Neural progenitor cell (in vitro differentiated cells): ENCODE results near the gene JAZF1. TPM values are rescaled to one million over a fixed set of nuclear protein-coding genes. Genes with fewer than 3 reads are reported as not detected.

Source experiments
- DNase-seq: peaks from one replicate; pipeline ENCODE4 v3.0.0-alpha.2; 2016; ENCODE audit warnings: low spot score
- H2AFZ ChIP-seq: fragments of 200-600 bp; sonication (generic); replicated peaks from 2 replicates; pipeline ENCODE4 v1.6.1; 2016; ENCODE audit warnings: antibody characterized with exemption
- H3F3A ChIP-seq: fragments of 200-600 bp; sonication (generic); 2 replicates; pipeline ENCODE4 v1.6.1; 2016; ENCODE audit warnings: antibody characterized with exemption, low read depth
- H3K27ac ChIP-seq: fragments of 200-600 bp; sonication (generic); 2 replicates; pipeline ENCODE4 v1.5.1; 2016; ENCODE audit warnings: mild to moderate bottlenecking
- H3K27me3 ChIP-seq: fragments of 200-600 bp; sonication (generic); 2 replicates; pipeline ENCODE4 v1.6.1; 2016; ENCODE audit warnings: mild to moderate bottlenecking, moderate library complexity
- H3K36me3 ChIP-seq: fragments of 200-600 bp; sonication (generic); 2 replicates; pipeline ENCODE4 v1.5.1; 2016
- H3K4me1 ChIP-seq: fragments of 200-600 bp; sonication (generic); 2 replicates; pipeline ENCODE4 v1.6.1; 2016; ENCODE audit warnings: mixed run types
- H3K4me2 ChIP-seq: fragments of 200-600 bp; sonication (generic); 2 replicates; pipeline ENCODE4 v1.6.1; 2016
- H3K4me3 ChIP-seq: fragments of 200-600 bp; sonication (generic); 2 replicates; pipeline ENCODE4 v1.5.1; 2016
- H3K79me2 ChIP-seq: fragments of 200-600 bp; sonication (generic); 2 replicates; pipeline ENCODE4 v1.6.1; 2016; ENCODE audit warnings: low read depth
- H3K9ac ChIP-seq: fragments of 200-600 bp; sonication (generic); 2 replicates; pipeline ENCODE4 v1.6.1; 2016
- H3K9me3 ChIP-seq: fragments of 200-600 bp; sonication (generic); 2 replicates; pipeline ENCODE4 v1.5.1; 2016; ENCODE audit warnings: low read depth
- H4K20me1 ChIP-seq: fragments of 200-600 bp; sonication (generic); 2 replicates; pipeline ENCODE4 v1.6.1; 2016; ENCODE audit warnings: low read depth
- H3K27ac Mint-ChIP-seq: 3 replicates; pipeline ENCODE4 v1.8.0; 2021; ENCODE audit warnings: mixed read lengths
- H3K27me3 Mint-ChIP-seq: 2 replicates; pipeline ENCODE4 v1.8.0; 2022; ENCODE audit warnings: low read depth, mild to moderate bottlenecking, inconsistent platforms, moderate library complexity, mixed read lengths; ENCODE audit not compliant: insufficient read depth
- H3K36me3 Mint-ChIP-seq: 3 replicates; pipeline ENCODE4 v1.8.0; 2021; ENCODE audit warnings: mixed read lengths
- H3K4me1 Mint-ChIP-seq: 3 replicates; pipeline ENCODE4 v1.8.0; 2021; ENCODE audit warnings: mixed read lengths
- H3K4me3 Mint-ChIP-seq: 3 replicates; pipeline ENCODE4 v1.8.0; 2021; ENCODE audit warnings: mild to moderate bottlenecking, moderate library complexity, mixed read lengths
- H3K9me3 Mint-ChIP-seq: 3 replicates; pipeline ENCODE4 v1.8.0; 2020; ENCODE audit warnings: mixed read lengths
- EZH2 ChIP-seq: fragments of 200-600 bp; sonication (generic); IDR thresholded peaks from 2 replicates; pipeline ENCODE4 v1.6.1; 2017; ENCODE audit warnings: antibody characterized with exemption, mild to moderate bottlenecking, moderate library complexity
- EZH2phosphoT487 ChIP-seq: fragments of 200-600 bp; sonication (generic); IDR thresholded peaks from 2 replicates; pipeline ENCODE4 v1.6.1; 2017; ENCODE audit warnings: antibody characterized with exemption
- total RNA-seq: library from RNA; depleted of rRNA; stranded (reverse); fragments of >200 nt; gene quantifications from 2 replicates; pipeline ENCODE4 v1.2.3, GENCODE V29; 2015; ENCODE audit warnings: low replicate concordance
- TF ChIP-seq, protein P1 (sequence below): fragments of 200-600 bp; sonication (generic); IDR thresholded peaks from 2 replicates; pipeline ENCODE4 v1.5.1; 2017; ENCODE audit warnings: antibody characterized with exemption, mild to moderate bottlenecking

JAZF1 gene
- total RNA-seq, 1 donor from 2014 or later = 3.1 TPM

GRCh38 chr7:28211006-28211405 lies 30.4 kb upstream of the JAZF1 start:
- H3K4me3 ChIP-seq = no peak overlapping the region
- no peak overlapping the region for H2AFZ ChIP-seq
- Mint-ChIP-seq H3K36me3 (no peaks in the 10 kb centered on the region), H3K27ac (no peak overlapping the region), H3K9me3 (no peaks in the 10 kb centered on the region), H3K4me3 (no peak overlapping the region), H3K27me3 (peaks cover 2% of the 10 kb centered on the region), H3K4me1 (peaks cover under 1% of the 10 kb centered on the region)
- no peak for DNase-seq
- H3K4me2 ChIP-seq = no peak overlapping the region
- H3K9ac ChIP-seq = no peak overlapping the region
- no peaks in the 10 kb centered on the region for H3K27me3 ChIP-seq
- TF ChIP-seq, protein P1, sequence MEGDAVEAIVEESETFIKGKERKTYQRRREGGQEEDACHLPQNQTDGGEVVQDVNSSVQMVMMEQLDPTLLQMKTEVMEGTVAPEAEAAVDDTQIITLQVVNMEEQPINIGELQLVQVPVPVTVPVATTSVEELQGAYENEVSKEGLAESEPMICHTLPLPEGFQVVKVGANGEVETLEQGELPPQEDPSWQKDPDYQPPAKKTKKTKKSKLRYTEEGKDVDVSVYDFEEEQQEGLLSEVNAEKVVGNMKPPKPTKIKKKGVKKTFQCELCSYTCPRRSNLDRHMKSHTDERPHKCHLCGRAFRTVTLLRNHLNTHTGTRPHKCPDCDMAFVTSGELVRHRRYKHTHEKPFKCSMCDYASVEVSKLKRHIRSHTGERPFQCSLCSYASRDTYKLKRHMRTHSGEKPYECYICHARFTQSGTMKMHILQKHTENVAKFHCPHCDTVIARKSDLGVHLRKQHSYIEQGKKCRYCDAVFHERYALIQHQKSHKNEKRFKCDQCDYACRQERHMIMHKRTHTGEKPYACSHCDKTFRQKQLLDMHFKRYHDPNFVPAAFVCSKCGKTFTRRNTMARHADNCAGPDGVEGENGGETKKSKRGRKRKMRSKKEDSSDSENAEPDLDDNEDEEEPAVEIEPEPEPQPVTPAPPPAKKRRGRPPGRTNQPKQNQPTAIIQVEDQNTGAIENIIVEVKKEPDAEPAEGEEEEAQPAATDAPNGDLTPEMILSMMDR = no peak
- TF ChIP-seq EZH2phosphoT487 = no peak
- TF ChIP-seq EZH2 = no peak
- no peaks in the 10 kb centered on the region for H3F3A ChIP-seq
- H3K27ac ChIP-seq = no peak overlapping the region
- H3K79me2 ChIP-seq = no peaks in the 10 kb centered on the region
- H3K9me3 ChIP-seq = no peaks in the 10 kb centered on the region
- no peaks in the 10 kb centered on the region for H3K4me1 ChIP-seq
- no peaks in the 10 kb centered on the region for H4K20me1 ChIP-seq
- no peaks in the 10 kb centered on the region for H3K36me3 ChIP-seq

GRCh38 chr7:28208506-28208905 lies 27.9 kb upstream of the JAZF1 start:
- Histone ChIP-seq H2AFZ (no peak overlapping the region), H3K9me3 (no peaks in the 10 kb centered on the region), H3K4me2 (no peak overlapping the region), H3K27me3 (no peaks in the 10 kb centered on the region), H3F3A (no peaks in the 10 kb centered on the region), H4K20me1 (no peaks in the 10 kb centered on the region), H3K4me1 (no peaks in the 10 kb centered on the region), H3K79me2 (no peaks in the 10 kb centered on the region), H3K36me3 (no peaks in the 10 kb centered on the region), H3K4me3 (no peak overlapping the region), H3K9ac (no peak overlapping the region), H3K27ac (no peak overlapping the region)
- DNase-seq = no peak
- Mint-ChIP-seq H3K36me3 (no peaks in the 10 kb centered on the region), H3K4me1 (no peaks in the 10 kb centered on the region), H3K27ac (no peak overlapping the region), H3K4me3 (no peak overlapping the region), H3K9me3 (no peaks in the 10 kb centered on the region), H3K27me3 (peaks cover 2% of the 10 kb centered on the region)
- TF ChIP-seq, protein P1 = no peak
- TF ChIP-seq EZH2 (no peak), EZH2phosphoT487 (no peak)

GRCh38 chr7:28207486-28208158 lies 27.0 kb upstream of the JAZF1 start:
- no peaks in the 10 kb centered on the region for H4K20me1 ChIP-seq
- H3K27ac Mint-ChIP-seq = no peak overlapping the region
- no peaks in the 10 kb centered on the region for H3K9me3 Mint-ChIP-seq
- no peaks in the 10 kb centered on the region for H3K36me3 ChIP-seq
- H3K4me2 ChIP-seq = no peak overlapping the region
- H3K9ac ChIP-seq = no peak overlapping the region
- H3K4me3 ChIP-seq = no peak overlapping the region
- no peaks in the 10 kb centered on the region for H3K27me3 ChIP-seq
- H3K36me3 Mint-ChIP-seq = no peaks in the 10 kb centered on the region
- no peaks in the 10 kb centered on the region for H3K9me3 ChIP-seq
- H3K27me3 Mint-ChIP-seq = no peaks in the 10 kb centered on the region
- H3F3A ChIP-seq = no peaks in the 10 kb centered on the region
- H3K4me1 Mint-ChIP-seq = no peaks in the 10 kb centered on the region
- H3K4me3 Mint-ChIP-seq = no peak overlapping the region
- H3K4me1 ChIP-seq = no peaks in the 10 kb centered on the region
- no peak overlapping the region for H3K27ac ChIP-seq
- TF ChIP-seq EZH2 = no peak
- TF ChIP-seq, protein P1 = no peak
- no peak for TF ChIP-seq EZH2phosphoT487
- no peaks in the 10 kb centered on the region for H3K79me2 ChIP-seq
- no peak for DNase-seq
- H2AFZ ChIP-seq = no peak overlapping the region
